ENCODE results near the gene NBAS.

Gene NBAS

GRCh38 chr2:15364561-15364960 is 196.6 kb downstream of the NBAS start:
- no peak for TF ChIP-seq CTCF (IDR thresholded peaks at IDR 0.05; ENCODE audit: insufficient read depth, low read length, poor library complexity, severe bottlenecking)
- Histone ChIP-seq H3K36me3 (ENCODE audit: control insufficient read depth, insufficient read depth, low read length) (no peaks in the 10 kb centered on the region; the same call in 1 of the 2 replicates), H3K4me3 (replicated peaks; ENCODE audit: low read depth, low read length) (no peak overlapping the region)

GRCh38 chr2:15363734-15364133 is 197.4 kb downstream of the NBAS start:
- Histone ChIP-seq H3K27me3 (replicated peaks; ENCODE audit: control insufficient read depth, insufficient read depth, low read length) (no peaks in the 10 kb centered on the region), H3K36me3 (ENCODE audit: control insufficient read depth, insufficient read depth, low read length) (no peaks in the 10 kb centered on the region; the same call in 1 of the 2 replicates), H3K4me3 (replicated peaks; ENCODE audit: low read depth, low read length) (no peak overlapping the region)
- TF ChIP-seq CTCF (IDR thresholded peaks at IDR 0.05; ENCODE audit: insufficient read depth, low read length, poor library complexity, severe bottlenecking), result no peak
- no peak for DNase-seq (ENCODE audit: extremely low read depth, insufficient read length)

More at GRCh38 chr2:15364561-15364960, 196.6 kb downstream of the NBAS start:
- H3K27me3 ChIP-seq (replicated peaks; ENCODE audit: control insufficient read depth, insufficient read depth, low read length), result no peaks in the 10 kb centered on the region
- DNase-seq (ENCODE audit: extremely low read depth, insufficient read length), result no peak

- no peak for TF ChIP-seq CTCF (IDR thresholded peaks at IDR 0.05; ENCODE audit: insufficient read depth, low read length, poor library complexity, severe bottlenecking)
- Histone ChIP-seq H3K36me3 (ENCODE audit: control insufficient read depth, insufficient read depth, low read length) (no peaks in the 10 kb centered on the region; the same call in 1 of the 2 replicates), H3K4me3 (replicated peaks; ENCODE audit: low read depth, low read length) (no peak overlapping the region), H3K27me3 (replicated peaks; ENCODE audit: control insufficient read depth, insufficient read depth, low read length) (no peaks in the 10 kb centered on the region)
- DNase-seq (ENCODE audit: extremely low read depth, insufficient read length), result no peak
These were observed 198.0 kb downstream of the NBAS start for GRCh38 chr2:15363142-15363541.

- TF ChIP-seq CTCF (IDR thresholded peaks at IDR 0.05; ENCODE audit: insufficient read depth, low read length, poor library complexity, severe bottlenecking), result no peak
- Histone ChIP-seq H3K36me3 (ENCODE audit: control insufficient read depth, insufficient read depth, low read length) (no peaks in the 10 kb centered on the region), H3K27me3 (replicated peaks; ENCODE audit: control insufficient read depth, insufficient read depth, low read length) (no peaks in the 10 kb centered on the region), H3K4me3 (replicated peaks; ENCODE audit: low read depth, low read length) (no peak overlapping the region)
- DNase-seq (ENCODE audit: extremely low read depth, insufficient read length), result no peak
These were observed 201.2 kb downstream of the NBAS start for GRCh38 chr2:15359716-15360531.

DNA sequence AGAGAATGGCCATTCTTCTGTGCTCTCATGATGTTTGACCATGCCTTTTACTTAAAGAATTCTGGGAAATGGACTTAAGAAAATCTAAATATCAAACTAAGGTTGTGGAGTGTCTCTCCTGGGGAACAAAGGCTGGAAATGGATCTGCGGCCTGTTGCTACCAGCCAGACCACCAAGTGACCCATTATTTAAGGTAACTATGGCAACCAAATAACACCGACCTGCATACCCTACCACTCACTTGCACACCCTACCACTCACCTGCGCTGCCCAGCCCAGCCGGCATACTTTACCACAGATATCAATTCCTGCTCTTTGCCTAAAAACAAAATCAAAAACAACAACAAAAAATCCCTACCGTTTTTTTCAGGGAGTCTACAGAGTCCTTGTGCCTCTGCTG is 203.2 kb downstream of the NBAS start:
- TF ChIP-seq CTCF (IDR thresholded peaks at IDR 0.05; ENCODE audit: insufficient read depth, low read length, poor library complexity, severe bottlenecking), result no peak
- no peak for DNase-seq (ENCODE audit: extremely low read depth, insufficient read length)
- Histone ChIP-seq H3K36me3 (ENCODE audit: control insufficient read depth, insufficient read depth, low read length) (no peaks in the 10 kb centered on the region), H3K4me3 (replicated peaks; ENCODE audit: low read depth, low read length) (no peak overlapping the region), H3K27me3 (replicated peaks; ENCODE audit: control insufficient read depth, insufficient read depth, low read length) (no peaks in the 10 kb centered on the region)
